Brain microvascular endothelial cell (primary cell): ENCODE results near the gene DAP.

Experiments used
- DNase-seq: peaks from one replicate; pipeline ENCODE4 v3.0.0-alpha.2; 2020
- H3K27ac ChIP-seq: fragments of 250-450 bp; sonication (Bioruptor Pico); 2 replicates; pipeline ENCODE4 v1.5.1; 2020; ENCODE audit warnings: mild to moderate bottlenecking, moderate library complexity
- H3K27me3 ChIP-seq: fragments of 250-450 bp; sonication (Bioruptor Pico); replicated peaks from 2 replicates; pipeline ENCODE4 v1.5.1; 2020; ENCODE audit warnings: mild to moderate bottlenecking
- H3K36me3 ChIP-seq: fragments of 250-450 bp; sonication (Bioruptor Pico); replicated peaks from 2 replicates; pipeline ENCODE4 v1.5.1; 2020; ENCODE audit warnings: mild to moderate bottlenecking
- H3K4me3 ChIP-seq: 2 replicates; pipeline ENCODE4 v1.5.1; 2011; ENCODE audit warnings: low read depth, mild to moderate bottlenecking, control low read depth, low read length, moderate library complexity
- CTCF ChIP-seq: IDR thresholded peaks from 2 replicates; pipeline ENCODE4 v1.5.1; 2011; ENCODE audit warnings: low read depth, mild to moderate bottlenecking, moderate library complexity, low read length, control low read depth, inconsistent platforms; ENCODE audit errors: missing control alignments
- in situ Hi-C: cut with HindIII; loops from 2 replicates; pipeline ENCODE4 v1.10.0; 2017; ENCODE audit warnings: low sequenced_read_pairs, low pct_ligation_motif_present

Gene DAP

GRCh38 chr5:10661401-10661800 lies 99.6 kb downstream of the DAP start:
- no peak overlapping the region for H3K27ac ChIP-seq
- TF ChIP-seq CTCF = no peak
- no peak overlapping the region for H3K4me3 ChIP-seq
- no peaks in the 10 kb centered on the region for H3K36me3 ChIP-seq
- in situ Hi-C loops = no loop called here
- H3K27me3 ChIP-seq = no peaks in the 10 kb centered on the region
- no peak for DNase-seq

GRCh38 chr5:10660720-10661387 lies 100.2 kb downstream of the DAP start:
- in situ Hi-C loops = no loop called here

GRCh38 chr5:10660135-10660534 lies 100.9 kb downstream of the DAP start:
- Histone ChIP-seq H3K27ac (no peak overlapping the region), H3K4me3 (no peak overlapping the region), H3K36me3 (no peaks in the 10 kb centered on the region), H3K27me3 (no peaks in the 10 kb centered on the region)
- in situ Hi-C loops = no loop called here
- DNase-seq = no peak
- no peak for TF ChIP-seq CTCF

More at GRCh38 chr5:10660720-10661387, 100.2 kb downstream of the DAP start:
- no peak for TF ChIP-seq CTCF
- no peak for DNase-seq
- H3K4me3 ChIP-seq = no peak overlapping the region
- no peaks in the 10 kb centered on the region for H3K27me3 ChIP-seq
- H3K36me3 ChIP-seq = no peaks in the 10 kb centered on the region
- no peak overlapping the region for H3K27ac ChIP-seq

GRCh38 chr5:10658265-10658664 lies 102.8 kb downstream of the DAP start:
- Histone ChIP-seq H3K27me3 (no peaks in the 10 kb centered on the region), H3K4me3 (no peak overlapping the region), H3K27ac (no peak overlapping the region), H3K36me3 (no peaks in the 10 kb centered on the region)
- no peak for TF ChIP-seq CTCF
- no peak for DNase-seq
- in situ Hi-C loops = no loop called here

- no peak overlapping the region for H3K27ac ChIP-seq
- no peak overlapping the region for H3K4me3 ChIP-seq
- in situ Hi-C loops = no loop called here
- no peak for TF ChIP-seq CTCF
- H3K36me3 ChIP-seq = no peaks in the 10 kb centered on the region
- DNase-seq = no peak
- H3K27me3 ChIP-seq = no peaks in the 10 kb centered on the region
Measured at GRCh38 chr5:10655972-10656830, 104.8 kb downstream of the DAP start.
